ENCODE results near the gene FBLL1.

DNA sequence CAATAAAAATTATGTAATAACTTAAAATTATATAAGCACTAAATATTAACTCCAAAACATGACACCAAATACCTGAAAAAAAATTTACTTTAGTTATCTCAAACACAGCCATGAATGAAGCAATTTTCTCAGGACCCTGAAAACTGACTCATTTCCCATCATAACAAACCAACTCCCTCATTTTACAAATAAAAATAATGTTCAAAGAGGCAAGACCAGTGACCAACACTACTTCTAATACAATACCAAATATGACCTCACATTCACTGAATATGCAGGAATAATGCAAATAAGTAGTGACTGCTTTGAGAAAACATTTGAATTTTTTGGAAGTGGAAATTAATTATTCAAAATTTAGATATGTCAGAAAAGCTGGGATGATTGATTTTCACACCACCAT is 21.6 kb downstream of the FBLL1 start:
- TF ChIP-seq, protein P1, sequence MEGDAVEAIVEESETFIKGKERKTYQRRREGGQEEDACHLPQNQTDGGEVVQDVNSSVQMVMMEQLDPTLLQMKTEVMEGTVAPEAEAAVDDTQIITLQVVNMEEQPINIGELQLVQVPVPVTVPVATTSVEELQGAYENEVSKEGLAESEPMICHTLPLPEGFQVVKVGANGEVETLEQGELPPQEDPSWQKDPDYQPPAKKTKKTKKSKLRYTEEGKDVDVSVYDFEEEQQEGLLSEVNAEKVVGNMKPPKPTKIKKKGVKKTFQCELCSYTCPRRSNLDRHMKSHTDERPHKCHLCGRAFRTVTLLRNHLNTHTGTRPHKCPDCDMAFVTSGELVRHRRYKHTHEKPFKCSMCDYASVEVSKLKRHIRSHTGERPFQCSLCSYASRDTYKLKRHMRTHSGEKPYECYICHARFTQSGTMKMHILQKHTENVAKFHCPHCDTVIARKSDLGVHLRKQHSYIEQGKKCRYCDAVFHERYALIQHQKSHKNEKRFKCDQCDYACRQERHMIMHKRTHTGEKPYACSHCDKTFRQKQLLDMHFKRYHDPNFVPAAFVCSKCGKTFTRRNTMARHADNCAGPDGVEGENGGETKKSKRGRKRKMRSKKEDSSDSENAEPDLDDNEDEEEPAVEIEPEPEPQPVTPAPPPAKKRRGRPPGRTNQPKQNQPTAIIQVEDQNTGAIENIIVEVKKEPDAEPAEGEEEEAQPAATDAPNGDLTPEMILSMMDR (optimal IDR thresholded peaks at IDR 0.05 in 1 of 3, IDR thresholded peaks at IDR 0.05 in 1 of 3, conservative IDR thresholded peaks at IDR 0.05 in 1 of 3; ENCODE audit: extremely low read depth in 1 of 3, insufficient read depth in 2 of 3, low read length in 3 of 3): no peak
- TF ChIP-seq EZH2 (IDR thresholded peaks at IDR 0.05; ENCODE audit: low read length): no peak

Measured in keratinocyte (primary cell).